Fibroblast of mammary gland (primary cell): ENCODE results near the gene GATAD2A.

Experiments used
- DNase-seq: peaks from one replicate; pipeline ENCODE4 v3.0.0-alpha.2; 2010; ENCODE audit warnings: low read depth
- H3K4me3 ChIP-seq: 2 replicates; pipeline ENCODE4 v1.5.1; 2011; ENCODE audit warnings: low read depth, mild to moderate bottlenecking, low read length, moderate library complexity; ENCODE audit not compliant: control insufficient read depth
- CTCF ChIP-seq: conservative IDR thresholded peaks from 2 replicates; pipeline ENCODE4 v1.5.1; 2011; ENCODE audit warnings: low read depth, low read length, inconsistent platforms; ENCODE audit not compliant: control insufficient read depth, insufficient read depth

Gene GATAD2A

GRCh38 chr19:19417046-19417445 lies 11.6 kb downstream of the GATAD2A start:
- no peak overlapping the region for H3K4me3 ChIP-seq
- TF ChIP-seq CTCF: no peak

GRCh38 chr19:19417628-19418245 lies 12.3 kb downstream of the GATAD2A start:
- TF ChIP-seq CTCF: no peak
- no peak overlapping the region for H3K4me3 ChIP-seq
- no peak for DNase-seq

More at GRCh38 chr19:19417046-19417445, 11.6 kb downstream of the GATAD2A start:
- DNase-seq: no peak

- no peak overlapping the region for H3K4me3 ChIP-seq
- no peak for TF ChIP-seq CTCF
- DNase-seq: no peak
These were observed 13.2 kb downstream of the GATAD2A start for GRCh38 chr19:19418555-19419260.

GRCh38 chr19:19420570-19421298 lies 15.3 kb downstream of the GATAD2A start:
- TF ChIP-seq CTCF: no peak

GRCh38 chr19:19421299-19421696 lies 15.8 kb downstream of the GATAD2A start:
- TF ChIP-seq CTCF: no peak
- H3K4me3 ChIP-seq: no peak overlapping the region
- DNase-seq: no peak

More at GRCh38 chr19:19420570-19421298, 15.3 kb downstream of the GATAD2A start:
- no peak for DNase-seq
- H3K4me3 ChIP-seq: no peak overlapping the region

- no peak for DNase-seq
- no peak for TF ChIP-seq CTCF
- H3K4me3 ChIP-seq: no peak overlapping the region
These were observed 16.7 kb downstream of the GATAD2A start for GRCh38 chr19:19422156-19422555.
